ENCODE data around the gene RMDN3.

Gene RMDN3

DNA sequence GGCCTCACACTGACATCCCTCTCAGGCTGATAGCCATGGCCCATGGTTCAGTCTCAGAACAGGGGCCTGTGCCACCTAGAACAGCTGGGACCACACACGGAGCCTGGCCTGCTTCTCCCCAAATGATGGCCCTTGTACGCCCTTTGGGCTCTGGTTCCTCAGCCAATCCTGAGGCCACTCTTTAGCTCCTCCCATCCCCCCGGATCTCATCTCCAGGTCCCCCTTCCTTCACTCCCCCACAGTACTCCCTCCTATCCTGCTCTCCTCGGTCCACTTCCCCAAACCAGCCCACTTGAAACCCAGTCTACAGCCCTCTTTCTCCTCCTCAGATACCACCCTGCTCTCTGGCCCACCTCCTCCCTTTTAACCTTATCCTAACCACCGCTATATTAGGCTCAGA, 34.1 kb upstream of the RMDN3 start:
- Histone ChIP-seq H3K4me3 (ENCODE audit: low read length) (no peak overlapping the region), H3F3A (ENCODE audit: control insufficient read depth, insufficient read depth) (no peaks in the 10 kb centered on the region), H3K27me3 (ENCODE audit: control insufficient read depth, low read length) (no peaks in the 10 kb centered on the region), H3K4me1 (ENCODE audit: control insufficient read depth, low read length) (no peaks in the 10 kb centered on the region), H3K36me3 (ENCODE audit: control insufficient read depth, low read length) (0 out of 2 replicates have a peak, but pooled peaks cover 2% of the 10 kb centered on the region), H3K79me2 (ENCODE audit: control insufficient read depth, low read length) (peaks cover 19% of the 10 kb centered on the region), H3K9me2 (replicated peaks; ENCODE audit: control insufficient read depth, low read length) (no peaks in the 10 kb centered on the region), H4K20me1 (ENCODE audit: control insufficient read depth, insufficient read depth, low read depth, low read length) (0 out of 2 replicates have a peak, but pooled peaks cover 4% of the 10 kb centered on the region), H3K9me3 (ENCODE audit: control insufficient read depth, insufficient read depth, low read length) (no peaks in the 10 kb centered on the region), H3K27ac (ENCODE audit: low read depth, low read length) (no peak overlapping the region), H3K4me2 (ENCODE audit: low read length) (no peak overlapping the region)
- TF ChIP-seq, protein P1, sequence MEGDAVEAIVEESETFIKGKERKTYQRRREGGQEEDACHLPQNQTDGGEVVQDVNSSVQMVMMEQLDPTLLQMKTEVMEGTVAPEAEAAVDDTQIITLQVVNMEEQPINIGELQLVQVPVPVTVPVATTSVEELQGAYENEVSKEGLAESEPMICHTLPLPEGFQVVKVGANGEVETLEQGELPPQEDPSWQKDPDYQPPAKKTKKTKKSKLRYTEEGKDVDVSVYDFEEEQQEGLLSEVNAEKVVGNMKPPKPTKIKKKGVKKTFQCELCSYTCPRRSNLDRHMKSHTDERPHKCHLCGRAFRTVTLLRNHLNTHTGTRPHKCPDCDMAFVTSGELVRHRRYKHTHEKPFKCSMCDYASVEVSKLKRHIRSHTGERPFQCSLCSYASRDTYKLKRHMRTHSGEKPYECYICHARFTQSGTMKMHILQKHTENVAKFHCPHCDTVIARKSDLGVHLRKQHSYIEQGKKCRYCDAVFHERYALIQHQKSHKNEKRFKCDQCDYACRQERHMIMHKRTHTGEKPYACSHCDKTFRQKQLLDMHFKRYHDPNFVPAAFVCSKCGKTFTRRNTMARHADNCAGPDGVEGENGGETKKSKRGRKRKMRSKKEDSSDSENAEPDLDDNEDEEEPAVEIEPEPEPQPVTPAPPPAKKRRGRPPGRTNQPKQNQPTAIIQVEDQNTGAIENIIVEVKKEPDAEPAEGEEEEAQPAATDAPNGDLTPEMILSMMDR (IDR thresholded peaks at IDR 0.05; ENCODE audit: low read depth, low read length, poor library complexity, severe bottlenecking), result no peak
- no peak for TF ChIP-seq EZH2phosphoT487 (IDR thresholded peaks at IDR 0.05; ENCODE audit: borderline replicate concordance, low read length)

DNA sequence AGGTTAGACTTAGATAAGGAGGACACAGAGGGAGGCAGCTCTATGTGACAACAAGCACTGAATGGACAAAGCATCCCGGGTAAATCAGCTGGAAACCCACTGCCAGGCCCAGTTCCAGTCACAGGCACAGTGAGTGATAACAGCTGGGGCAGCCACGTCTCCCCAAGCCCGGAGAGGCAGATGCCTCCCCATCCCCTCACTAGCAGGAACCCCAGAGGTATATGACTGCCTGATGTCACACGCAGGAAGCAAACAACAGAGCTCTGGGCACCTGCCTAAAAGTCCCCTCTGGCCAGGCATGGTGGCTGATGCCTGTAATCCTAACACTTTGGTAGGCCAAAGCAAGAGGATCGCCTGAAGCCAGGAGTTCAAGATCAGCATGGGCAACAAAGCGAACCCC, 32.9 kb upstream of the RMDN3 start:
- no peaks in the 10 kb centered on the region for H3K4me1 ChIP-seq (ENCODE audit: control insufficient read depth, low read length)
- TF ChIP-seq, protein P1 (IDR thresholded peaks at IDR 0.05; ENCODE audit: low read depth, low read length, poor library complexity, severe bottlenecking), result no peak
- TF ChIP-seq EZH2phosphoT487 (IDR thresholded peaks at IDR 0.05; ENCODE audit: borderline replicate concordance, low read length), result no peak

DNA sequence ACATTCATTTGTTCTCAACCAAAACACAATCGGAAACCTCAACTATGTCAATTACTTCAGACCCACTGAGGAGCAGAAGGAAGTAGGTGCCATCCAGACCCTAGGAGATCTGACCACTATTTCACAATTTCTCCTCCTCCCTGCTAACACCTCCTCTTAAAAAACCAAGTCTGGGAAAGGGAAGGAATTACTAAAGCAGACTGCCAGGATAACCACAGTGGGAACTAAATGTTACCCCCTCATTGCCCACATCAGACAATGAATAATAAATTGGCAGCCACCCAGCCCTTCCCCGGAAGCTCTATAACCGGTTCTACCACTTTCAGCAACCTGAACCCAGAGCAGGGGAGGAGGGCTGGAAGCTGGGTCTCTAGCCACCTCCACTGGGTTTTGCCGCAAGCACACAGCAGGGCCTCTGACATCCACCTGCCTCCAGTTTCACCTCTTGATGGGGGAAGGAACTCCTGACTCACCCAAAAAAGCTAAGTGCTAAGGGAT, 32.3 kb upstream of the RMDN3 start:
- H3F3A ChIP-seq (ENCODE audit: control insufficient read depth, insufficient read depth), result no peaks in the 10 kb centered on the region
- H3K4me2 ChIP-seq (ENCODE audit: low read length), result no peak overlapping the region
- H4K20me1 ChIP-seq (ENCODE audit: control insufficient read depth, insufficient read depth, low read depth, low read length), result no peaks in the 10 kb centered on the region
- TF ChIP-seq, protein P1 (IDR thresholded peaks at IDR 0.05; ENCODE audit: low read depth, low read length, poor library complexity, severe bottlenecking), result no peak
- TF ChIP-seq EZH2phosphoT487 (IDR thresholded peaks at IDR 0.05; ENCODE audit: borderline replicate concordance, low read length), result no peak
- no peaks in the 10 kb centered on the region for H3K9me3 ChIP-seq (ENCODE audit: control insufficient read depth, insufficient read depth, low read length)
- no peak overlapping the region for H3K4me3 ChIP-seq (ENCODE audit: low read length)
- no peaks in the 10 kb centered on the region for H3K36me3 ChIP-seq (ENCODE audit: control insufficient read depth, low read length)
- H3K27me3 ChIP-seq (ENCODE audit: control insufficient read depth, low read length), result no peaks in the 10 kb centered on the region
- peaks cover 5% of the 10 kb centered on the region for H3K4me1 ChIP-seq (ENCODE audit: control insufficient read depth, low read length)
- peaks cover 13% of the 10 kb centered on the region for H3K79me2 ChIP-seq (ENCODE audit: control insufficient read depth, low read length)
- no peaks in the 10 kb centered on the region for H3K9me2 ChIP-seq (replicated peaks; ENCODE audit: control insufficient read depth, low read length)
- H3K27ac ChIP-seq (ENCODE audit: low read depth, low read length), result no peak overlapping the region

More for the DNA sequence above, 32.9 kb upstream of the RMDN3 start:
- H3K27ac ChIP-seq (ENCODE audit: low read depth, low read length), result no peak overlapping the region
- no peak overlapping the region for H3K4me3 ChIP-seq (ENCODE audit: low read length)
- no peaks in the 10 kb centered on the region for H3K27me3 ChIP-seq (ENCODE audit: control insufficient read depth, low read length)
- H3F3A ChIP-seq (ENCODE audit: control insufficient read depth, insufficient read depth), result no peaks in the 10 kb centered on the region
- no peaks in the 10 kb centered on the region for H3K36me3 ChIP-seq (ENCODE audit: control insufficient read depth, low read length)
- no peaks in the 10 kb centered on the region for H4K20me1 ChIP-seq (ENCODE audit: control insufficient read depth, insufficient read depth, low read depth, low read length)
- H3K9me3 ChIP-seq (ENCODE audit: control insufficient read depth, insufficient read depth, low read length), result no peaks in the 10 kb centered on the region
- H3K79me2 ChIP-seq (ENCODE audit: control insufficient read depth, low read length), result peaks cover 12% of the 10 kb centered on the region
- H3K4me2 ChIP-seq (ENCODE audit: low read length), result no peak overlapping the region
- H3K9me2 ChIP-seq (replicated peaks; ENCODE audit: control insufficient read depth, low read length), result no peaks in the 10 kb centered on the region
